Choroid plexus epithelial cell (primary cell): ENCODE results near the gene ANTXR1.
A peak's percentile ranks its signal among the peaks of the same experiment; 100 is the strongest.

ENCODE experiments used
- DNase-seq: peaks from one replicate; pipeline ENCODE4 v3.0.0-alpha.2; 2010; ENCODE audit warnings: low read depth
- H3K4me3 ChIP-seq: 2 replicates; pipeline ENCODE4 v1.5.1; 2011; ENCODE audit warnings: low read depth, mild to moderate bottlenecking, control low read depth, low read length, moderate library complexity
- TF ChIP-seq, protein P1 (sequence below): conservative IDR thresholded peaks from 2 replicates; pipeline ENCODE4 v1.5.1; 2011; ENCODE audit warnings: low read depth, mild to moderate bottlenecking, control low read depth, inconsistent platforms, low read length, moderate library complexity

ANTXR1 gene

DNA sequence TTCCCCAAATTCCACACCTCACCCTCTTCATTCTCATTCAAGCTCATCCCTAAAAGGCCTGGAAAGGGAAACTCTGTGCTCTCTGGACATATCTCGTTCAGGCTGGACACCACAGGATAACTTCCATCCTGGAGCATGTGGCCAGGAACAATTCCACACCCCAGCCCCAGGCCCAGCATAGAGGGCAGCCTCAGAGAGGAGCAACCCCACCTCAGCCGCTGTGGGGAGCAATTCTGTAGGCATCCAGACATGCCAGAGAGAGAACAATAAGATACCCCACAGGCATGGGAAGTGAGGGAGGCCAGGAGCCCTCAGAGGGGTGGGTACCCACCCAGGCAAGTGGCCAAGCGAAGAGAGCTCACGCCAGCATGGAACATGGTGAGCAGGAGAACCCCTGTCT, 230.7 kb downstream of the ANTXR1 start:
- TF ChIP-seq, protein P1, sequence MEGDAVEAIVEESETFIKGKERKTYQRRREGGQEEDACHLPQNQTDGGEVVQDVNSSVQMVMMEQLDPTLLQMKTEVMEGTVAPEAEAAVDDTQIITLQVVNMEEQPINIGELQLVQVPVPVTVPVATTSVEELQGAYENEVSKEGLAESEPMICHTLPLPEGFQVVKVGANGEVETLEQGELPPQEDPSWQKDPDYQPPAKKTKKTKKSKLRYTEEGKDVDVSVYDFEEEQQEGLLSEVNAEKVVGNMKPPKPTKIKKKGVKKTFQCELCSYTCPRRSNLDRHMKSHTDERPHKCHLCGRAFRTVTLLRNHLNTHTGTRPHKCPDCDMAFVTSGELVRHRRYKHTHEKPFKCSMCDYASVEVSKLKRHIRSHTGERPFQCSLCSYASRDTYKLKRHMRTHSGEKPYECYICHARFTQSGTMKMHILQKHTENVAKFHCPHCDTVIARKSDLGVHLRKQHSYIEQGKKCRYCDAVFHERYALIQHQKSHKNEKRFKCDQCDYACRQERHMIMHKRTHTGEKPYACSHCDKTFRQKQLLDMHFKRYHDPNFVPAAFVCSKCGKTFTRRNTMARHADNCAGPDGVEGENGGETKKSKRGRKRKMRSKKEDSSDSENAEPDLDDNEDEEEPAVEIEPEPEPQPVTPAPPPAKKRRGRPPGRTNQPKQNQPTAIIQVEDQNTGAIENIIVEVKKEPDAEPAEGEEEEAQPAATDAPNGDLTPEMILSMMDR, result no peak
- no peak for DNase-seq
- H3K4me3 ChIP-seq, result no peak overlapping the region

DNA sequence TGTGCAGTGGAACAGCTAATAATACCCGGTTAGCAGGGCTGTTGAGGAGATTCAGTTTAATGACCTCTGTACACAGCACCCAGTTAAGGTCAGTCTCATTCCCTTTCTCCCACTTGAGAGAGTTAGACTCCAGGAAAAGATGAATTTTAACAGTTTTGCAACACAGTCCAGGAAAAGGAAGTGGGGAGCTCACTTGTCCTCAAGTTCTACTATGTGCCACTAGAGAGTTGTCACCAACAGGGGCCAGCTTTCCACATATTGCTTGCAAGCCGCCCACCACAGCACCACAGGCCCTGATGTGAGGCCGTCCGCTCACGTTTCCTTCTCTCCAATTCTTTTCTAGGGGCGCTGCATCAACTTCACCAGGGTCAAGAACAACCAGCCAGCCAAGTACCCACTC, 231.9 kb downstream of the ANTXR1 start:
- no peak for DNase-seq
- no peak overlapping the region for H3K4me3 ChIP-seq
- TF ChIP-seq, protein P1, result no peak

DNA sequence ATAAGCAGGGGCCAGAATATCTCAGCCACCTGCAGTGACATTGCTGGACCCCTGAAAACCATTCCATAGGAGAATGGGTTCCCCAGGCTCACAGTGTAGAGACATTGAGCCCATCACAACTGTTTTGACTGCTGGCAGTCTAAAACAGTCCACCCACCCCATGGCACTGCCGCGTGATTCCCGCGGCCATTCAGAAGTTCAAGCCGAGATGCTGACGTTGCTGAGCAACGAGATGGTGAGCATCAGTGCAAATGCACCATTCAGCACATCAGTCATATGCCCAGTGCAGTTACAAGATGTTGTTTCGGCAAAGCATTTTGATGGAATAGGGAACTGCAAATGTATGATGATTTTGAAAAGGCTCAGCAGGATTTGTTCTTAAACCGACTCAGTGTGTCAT, 234.6 kb downstream of the ANTXR1 start:
- no peak overlapping the region for H3K4me3 ChIP-seq
- DNase-seq, result no peak
- TF ChIP-seq, protein P1, result no peak

DNA sequence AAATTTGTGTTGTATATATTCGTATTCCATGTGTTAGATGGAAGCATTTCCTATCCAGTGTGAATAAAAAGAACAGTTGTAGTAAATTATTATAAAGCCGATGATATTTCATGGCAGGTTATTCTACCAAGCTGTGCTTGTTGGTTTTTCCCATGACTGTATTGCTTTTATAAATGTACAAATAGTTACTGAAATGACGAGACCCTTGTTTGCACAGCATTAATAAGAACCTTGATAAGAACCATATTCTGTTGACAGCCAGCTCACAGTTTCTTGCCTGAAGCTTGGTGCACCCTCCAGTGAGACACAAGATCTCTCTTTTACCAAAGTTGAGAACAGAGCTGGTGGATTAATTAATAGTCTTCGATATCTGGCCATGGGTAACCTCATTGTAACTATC, 235.3 kb downstream of the ANTXR1 start:
- no peak overlapping the region for H3K4me3 ChIP-seq
- no peak for DNase-seq
- TF ChIP-seq, protein P1, result no peak

DNA sequence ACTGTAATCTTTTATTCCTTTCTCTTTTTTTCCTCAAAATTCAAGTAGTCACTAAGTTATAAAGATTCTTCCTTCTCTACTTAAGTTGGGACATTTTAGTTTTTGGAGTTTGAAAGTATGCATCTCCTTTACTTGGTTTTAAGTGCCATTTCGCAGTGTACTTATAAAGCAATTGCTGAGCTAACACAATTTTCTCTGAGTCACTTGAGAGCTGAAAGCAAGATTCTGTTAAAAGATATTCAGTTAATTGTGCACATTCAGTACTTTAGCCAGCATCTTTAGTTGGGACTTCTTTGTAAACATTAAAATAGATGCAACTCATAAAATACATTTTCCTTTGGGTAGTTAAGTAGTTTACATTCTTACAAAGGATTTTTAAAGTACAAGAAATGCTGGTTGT, 238.0 kb downstream of the ANTXR1 start:
- no peak overlapping the region for H3K4me3 ChIP-seq
- no peak for DNase-seq
- TF ChIP-seq, protein P1, result no peak

DNA sequence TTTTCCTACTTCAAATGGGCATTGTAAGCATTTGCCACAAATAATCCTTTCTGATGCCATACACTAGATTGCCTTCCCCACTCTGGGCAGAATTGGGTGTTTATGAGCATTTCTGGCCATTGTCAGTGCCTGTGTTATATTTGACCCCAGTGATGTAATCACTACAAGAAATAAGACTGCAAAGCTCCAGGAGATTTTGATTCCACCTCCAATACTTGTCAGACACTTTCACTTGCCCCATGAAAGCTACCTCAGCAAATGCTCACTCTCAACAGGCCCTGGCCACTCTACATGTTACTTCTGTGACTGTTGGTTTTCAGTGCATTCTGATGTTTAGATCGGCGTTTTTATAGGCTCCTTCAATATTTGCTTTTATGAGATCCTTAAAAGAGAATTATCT, 239.0 kb downstream of the ANTXR1 start:
- peak; percentile 33 for DNase-seq
- H3K4me3 ChIP-seq, result no peak overlapping the region
- TF ChIP-seq, protein P1, result no peak

DNA sequence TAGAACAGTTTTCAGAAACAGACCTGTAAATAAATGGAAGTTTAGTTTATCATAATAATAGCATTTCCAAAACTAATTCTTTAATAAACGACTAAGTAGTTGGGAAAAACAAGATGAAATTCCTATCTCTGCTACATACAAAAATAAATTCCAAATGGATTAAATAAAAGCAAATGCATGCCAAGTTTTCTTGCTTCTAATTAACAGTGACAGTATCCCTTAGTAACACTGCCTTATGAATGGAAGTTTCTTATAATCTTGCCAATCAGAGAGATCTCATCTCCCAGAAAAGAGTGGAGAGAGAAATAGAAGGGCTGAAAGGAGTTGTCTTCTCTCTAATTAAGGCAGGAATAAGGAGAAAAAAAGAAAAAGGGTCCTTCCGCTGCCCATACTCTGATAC, 240.1 kb downstream of the ANTXR1 start:
- TF ChIP-seq, protein P1, result no peak
- no peak overlapping the region for H3K4me3 ChIP-seq
- peak; percentile 19 for DNase-seq
